IMR-90 (cell line): ENCODE data around the gene SLC12A7. TPM values are rescaled to one million over a fixed set of nuclear protein-coding genes. Genes with fewer than 3 reads are reported as not detected.
"Not testable (repeated sequence)": the region's sequence is repeated elsewhere in the genome, so short reads cannot be mapped to it uniquely, and the experiment has no call there.

Source experiments
- ATAC-seq: fragments of 200-7000 bp; cut with Tn5 transposase; 2 replicates; pipeline ENCODE4 v1.9.1; 2020; ENCODE audit warnings: low read depth, mild to moderate bottlenecking, moderate library complexity
- BruUV-seq: library from RNA; stranded (reverse); fragments of 400-500 nt; replicated peaks from 2 replicates; lab custom pipeline; 2021; lab: Mats Ljungman, UMichigan
- CTCF ChIA-PET: fragments of 300-600 bp; formaldehyde crosslinking; extraction: SDS; loops from one replicate; lab custom pipeline; 2021; ENCODE audit warnings: antibody characterized with exemption; lab: Yijun Ruan, JAX
- POLR2A ChIA-PET: fragments of 300-600 bp; sonication (Branson Sonifier 250); formaldehyde crosslinking; loops from one replicate; lab custom pipeline; 2022; ENCODE audit warnings: antibody characterized with exemption; ENCODE audit not compliant: unreplicated experiment; lab: Charles Lee
- DNase-seq: peaks from one replicate; pipeline ENCODE4 v3.0.0; 2013
- H2AFZ ChIP-seq: replicated peaks from 2 replicates; pipeline ENCODE3; 2013; ENCODE audit warnings: low read length, mild to moderate bottlenecking; ENCODE audit not compliant: poor library complexity
- H2AK5ac ChIP-seq: 2 replicates; pipeline ENCODE4 v1.6.1; 2013; ENCODE audit warnings: low read depth, low read length, inconsistent platforms
- H2AK9ac ChIP-seq: replicated peaks from 2 replicates; pipeline ENCODE3; 2013; ENCODE audit warnings: mild to moderate bottlenecking, low read depth, low read length, moderate library complexity; ENCODE audit not compliant: poor library complexity
- H2BK120ac ChIP-seq: 2 replicates; pipeline ENCODE4 v1.6.1; 2013; ENCODE audit warnings: low read depth, low read length, inconsistent platforms
- H2BK15ac ChIP-seq: 3 replicates; pipeline ENCODE4 v1.6.1; 2013; ENCODE audit warnings: low read depth, low read length, inconsistent platforms
- H2BK20ac ChIP-seq: 2 replicates; pipeline ENCODE4 v1.6.1; 2013; ENCODE audit warnings: low read depth, mild to moderate bottlenecking, inconsistent platforms, low read length, moderate library complexity
- H2BK5ac ChIP-seq: 2 replicates; pipeline ENCODE4 v1.6.1; 2013; ENCODE audit warnings: mild to moderate bottlenecking, low read depth, low read length, inconsistent platforms; ENCODE audit not compliant: poor library complexity, severe bottlenecking
- H3K14ac ChIP-seq: replicated peaks from 2 replicates; pipeline ENCODE4 v1.6.1; 2013; ENCODE audit warnings: low read depth, low read length, inconsistent platforms
- H3K18ac ChIP-seq: 2 replicates; pipeline ENCODE4 v1.6.1; 2013; ENCODE audit warnings: low read depth, low read length, control low read depth
- H3K23ac ChIP-seq: 2 replicates; pipeline ENCODE4 v1.6.1; 2013; ENCODE audit warnings: low read depth, low read length, inconsistent platforms
- H3K27ac ChIP-seq: 2 replicates; pipeline ENCODE4 v1.5.1; 2013; ENCODE audit warnings: mild to moderate bottlenecking, control low read depth, low read length; ENCODE audit not compliant: insufficient read depth
- H3K27me3 ChIP-seq: 2 replicates; pipeline ENCODE4 v1.6.1; 2013; ENCODE audit warnings: low read length; ENCODE audit not compliant: control insufficient read depth, insufficient read depth
- H3K36me3 ChIP-seq: 2 replicates; pipeline ENCODE4 v1.6.1; 2013; ENCODE audit warnings: low read length, mixed read lengths; ENCODE audit not compliant: control insufficient read depth, insufficient read depth
- H3K4ac ChIP-seq: 2 replicates; pipeline ENCODE4 v1.6.1; 2013; ENCODE audit warnings: low read depth, low read length, inconsistent platforms
- H3K4me1 ChIP-seq: 2 replicates; pipeline ENCODE4 v1.6.1; 2013; ENCODE audit warnings: low read length, mixed read lengths; ENCODE audit not compliant: control insufficient read depth, insufficient read depth
- H3K4me2 ChIP-seq: 2 replicates; pipeline ENCODE4 v1.6.1; 2013; ENCODE audit warnings: low read depth, mild to moderate bottlenecking, control low read depth, low read length, moderate library complexity
- H3K4me3 ChIP-seq: 2 replicates; pipeline ENCODE4 v1.5.1; 2013; ENCODE audit warnings: low read depth, mild to moderate bottlenecking, control low read depth, low read length, moderate library complexity; ENCODE audit not compliant: insufficient read depth
- H3K56ac ChIP-seq: 2 replicates; pipeline ENCODE4 v1.6.1; 2013; ENCODE audit warnings: low read length, inconsistent platforms; ENCODE audit not compliant: insufficient read depth; ENCODE audit errors: extremely low read depth
- H3K79me1 ChIP-seq, 2 experiments: 2 replicates each; pipeline ENCODE4 v1.6.1; 2013; ENCODE audit warnings: low read length in 2 of 2, inconsistent platforms in 1 of 2, low read depth in 1 of 2
- H3K9ac ChIP-seq: 2 replicates; pipeline ENCODE4 v1.6.1; 2013; ENCODE audit warnings: low read depth, low read length, control low read depth
- H3K9me1 ChIP-seq: 2 replicates; pipeline ENCODE4 v1.6.1; 2013; ENCODE audit warnings: low read length, inconsistent platforms; ENCODE audit not compliant: insufficient read depth
- H3K9me3 ChIP-seq: 2 replicates; pipeline ENCODE4 v1.6.1; 2013; ENCODE audit warnings: low read length; ENCODE audit not compliant: control insufficient read depth, insufficient read depth
- H4K20me1 ChIP-seq: 2 replicates; pipeline ENCODE4 v1.6.1; 2013; ENCODE audit warnings: low read length, inconsistent platforms; ENCODE audit not compliant: insufficient read depth
- H4K5ac ChIP-seq: 2 replicates; pipeline ENCODE4 v1.6.1; 2013; ENCODE audit warnings: mild to moderate bottlenecking, low read depth, low read length, control low read depth
- H4K8ac ChIP-seq, 2 experiments: 2 replicates each; pipeline ENCODE4 v1.6.1; 2013; ENCODE audit warnings: low read depth in 2 of 2, low read length in 2 of 2, control low read depth in 1 of 2, inconsistent platforms in 1 of 2
- H4K91ac ChIP-seq: 2 replicates; pipeline ENCODE4 v1.6.1; 2013; ENCODE audit warnings: low read depth, low read length, inconsistent platforms; ENCODE audit not compliant: insufficient read depth
- WGBS, 2 experiments: methylation state at CpG; one replicate each; pipeline versions ENCODE4 v1.1.5 to v1.1.7; 2013; ENCODE audit warnings: missing lambda C conversion rate in 2 of 2; ENCODE audit not compliant: insufficient read length in 1 of 2; ENCODE audit errors: extremely low coverage in 2 of 2; 5-methylcytosine and 5-hydroxymethylcytosine counted together
- dilution Hi-C: fragments of 300-500 bp; cut with HindIII; formaldehyde crosslinking; loops from one replicate; pipeline ENCODE4 v1.14.3; 2018; ENCODE audit warnings: low sequenced_read_pairs; ENCODE audit not compliant: unreplicated experiment
- in situ Hi-C: fragments of 300-500 bp; cut with MboI; formaldehyde crosslinking; loops from 3 replicates; pipeline ENCODE4 v1.14.3; 2019; ENCODE audit warnings: low sequenced_read_pairs, inconsistent platforms, mixed read lengths
- intact Hi-C: fragments of 100-400 bp; cut with micrococcal nuclease; formaldehyde crosslinking; loops from 2 replicates; pipeline ENCODE4 v1.10.0; 2022
- polyA plus RNA-seq, 3 experiments: library from polyadenylated mRNA; depleted of rRNA; stranded (reverse); fragments of >200 nt; gene quantifications; 2 replicates each; pipeline ENCODE4 v1.2.3, GENCODE V29; 2012; ENCODE audit warnings: low replicate concordance in 1 of 3
- total RNA-seq: library from RNA; depleted of rRNA; stranded (reverse); fragments of >200 nt; gene quantifications from 2 replicates; pipeline ENCODE4 v1.2.3, GENCODE V29; 2012

The SLC12A7 gene
- total and polyA plus RNA-seq, 2 of the 4 experiments (the other 2 are of a cell fraction): 3.0 to 6.1 TPM

GRCh38 chr5:1061292-1061691, 50.6 kb downstream of the SLC12A7 start:
- H3K14ac ChIP-seq, in situ Hi-C loops, H4K20me1 ChIP-seq, H3K9ac ChIP-seq, H3K4me3 ChIP-seq, H4K91ac ChIP-seq, H3K79me1 ChIP-seq, H2BK120ac ChIP-seq, POLR2A ChIA-PET, H4K8ac ChIP-seq, DNase-seq, H3K27ac ChIP-seq, H3K27me3 ChIP-seq, H2AFZ ChIP-seq, H2BK20ac ChIP-seq, dilution Hi-C loops, H2AK9ac ChIP-seq, H2BK5ac ChIP-seq, CTCF ChIA-PET, H3K56ac ChIP-seq, H3K4ac ChIP-seq, H2AK5ac ChIP-seq, H3K4me2 ChIP-seq, H3K9me1 ChIP-seq, H3K9me3 ChIP-seq, H4K5ac ChIP-seq, BruUV-seq, intact Hi-C loops, ATAC-seq, H3K23ac ChIP-seq, H3K4me1 ChIP-seq, H3K18ac ChIP-seq, H2BK15ac ChIP-seq: not testable (repeated sequence)
- peaks cover 18% of the 10 kb centered on the region for H3K36me3 ChIP-seq
- no CpG with 5 or more reads among the region's 43 CpGs for WGBS, 2 experiments
